DND-41 (cell line): Measurements from ENCODE around the gene SMIM29.

Experiments
- CTCF ChIP-seq: IDR thresholded peaks from 2 replicates; pipeline ENCODE4 v1.5.1; 2012; ENCODE audit warnings: borderline replicate concordance, low read length, moderate library complexity, mild to moderate bottlenecking; ENCODE audit not compliant: poor library complexity, severe bottlenecking; ENCODE audit errors: extremely low read depth
- EZH2 ChIP-seq: IDR thresholded peaks from 3 replicates; pipeline ENCODE4 v1.6.1; 2012; ENCODE audit warnings: borderline replicate concordance, low read depth, mild to moderate bottlenecking, moderate library complexity, low read length, inconsistent platforms; ENCODE audit not compliant: severe bottlenecking

DNA sequence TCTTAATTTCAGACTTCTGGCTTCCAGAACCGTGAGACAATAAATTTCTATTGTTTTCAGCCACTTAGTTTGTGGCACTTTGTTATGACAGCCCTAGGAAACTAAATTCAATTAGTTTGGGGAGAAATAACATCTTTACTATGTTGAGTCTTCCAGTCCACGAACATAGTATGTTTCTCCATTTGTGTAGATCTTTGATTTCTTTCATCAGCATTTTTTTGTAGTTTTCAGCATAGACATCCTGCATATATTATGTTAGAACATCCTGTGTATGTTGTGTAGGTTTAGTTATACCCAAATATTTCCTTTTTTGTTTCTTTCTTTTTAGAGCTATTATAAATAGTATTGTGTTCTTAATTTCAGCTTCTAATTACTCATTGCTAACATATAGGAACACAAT lies 30.1 kb downstream of the SMIM29 start:
- no peak for TF ChIP-seq CTCF
- no peak for TF ChIP-seq EZH2
